GM23338 (cell line): ENCODE measurements around the gene SGSH. TPM values are rescaled to one million over a fixed set of nuclear protein-coding genes. Genes with fewer than 3 reads are reported as not detected.

Experiments used
- ATAC-seq: fragments of 200-7000 bp; cut with Tn5 transposase; 3 replicates; pipeline ENCODE4 v1.9.1; 2020
- DNase-seq: peaks from one replicate; pipeline ENCODE4 v3.0.0-alpha.2; 2015; ENCODE audit warnings: low spot score
- H2AFZ ChIP-seq: fragments of 200-600 bp; sonication (generic); 2 replicates; pipeline ENCODE4 v1.8.0; 2016; ENCODE audit warnings: antibody characterized with exemption, mild to moderate bottlenecking, moderate library complexity
- H3F3A ChIP-seq: fragments of 200-600 bp; sonication (generic); replicated peaks from 2 replicates; pipeline ENCODE4 v1.8.0; 2017; ENCODE audit warnings: antibody characterized with exemption, mixed run types, low read depth
- H3K27ac ChIP-seq: fragments of 200-600 bp; sonication (generic); 2 replicates; pipeline ENCODE4 v1.6.1; 2016; ENCODE audit warnings: low read depth
- H3K27me3 ChIP-seq: fragments of 200-600 bp; sonication (generic); 2 replicates; pipeline ENCODE4 v1.8.0; 2016; ENCODE audit warnings: mild to moderate bottlenecking, mixed run types, moderate library complexity; ENCODE audit not compliant: insufficient read depth
- H3K36me3 ChIP-seq: fragments of 200-600 bp; sonication (generic); 2 replicates; pipeline ENCODE4 v1.8.0; 2016; ENCODE audit warnings: mild to moderate bottlenecking; ENCODE audit not compliant: insufficient read depth
- H3K4me1 ChIP-seq: fragments of 200-600 bp; sonication (generic); 2 replicates; pipeline ENCODE4 v1.8.0; 2016; ENCODE audit warnings: mild to moderate bottlenecking, moderate library complexity; ENCODE audit not compliant: insufficient read depth
- H3K4me2 ChIP-seq: fragments of 200-600 bp; sonication (generic); 2 replicates; pipeline ENCODE4 v1.7.1; 2017; ENCODE audit warnings: mixed run types
- H3K4me3 ChIP-seq: fragments of 200-600 bp; sonication (generic); 2 replicates; pipeline ENCODE4 v1.6.1; 2016; ENCODE audit warnings: mixed run types
- H3K79me2 ChIP-seq: fragments of 200-600 bp; sonication (generic); replicated peaks from 2 replicates; pipeline ENCODE4 v1.8.0; 2017; ENCODE audit warnings: mild to moderate bottlenecking; ENCODE audit not compliant: insufficient read depth
- H3K9me2 ChIP-seq: fragments of 200-600 bp; sonication (generic); 2 replicates; pipeline ENCODE4 v1.8.0; 2017; ENCODE audit not compliant: insufficient read depth
- H4K20me1 ChIP-seq: fragments of 200-600 bp; sonication (generic); replicated peaks from 2 replicates; pipeline ENCODE4 v1.8.0; 2017; ENCODE audit warnings: mild to moderate bottlenecking; ENCODE audit not compliant: insufficient read depth
- H3K27ac Mint-ChIP-seq: 2 replicates; pipeline ENCODE4 v1.8.0; 2020; ENCODE audit warnings: inconsistent platforms, mild to moderate bottlenecking, moderate library complexity, mixed read lengths
- H3K27me3 Mint-ChIP-seq: 3 replicates; pipeline ENCODE4 v1.8.0; 2022; ENCODE audit warnings: low read depth, mild to moderate bottlenecking, moderate library complexity, mixed read lengths, inconsistent platforms; ENCODE audit not compliant: insufficient read depth, poor library complexity
- H3K36me3 Mint-ChIP-seq: 3 replicates; pipeline ENCODE4 v1.8.0; 2021; ENCODE audit warnings: low read depth, mild to moderate bottlenecking, inconsistent platforms, moderate library complexity, mixed read lengths
- H3K4me1 Mint-ChIP-seq: 3 replicates; pipeline ENCODE4 v1.8.0; 2020; ENCODE audit warnings: mild to moderate bottlenecking, inconsistent platforms, mixed read lengths
- H3K4me3 Mint-ChIP-seq: 3 replicates; pipeline ENCODE4 v1.8.0; 2021; ENCODE audit warnings: moderate library complexity, mild to moderate bottlenecking, inconsistent platforms, mixed read lengths
- H3K9me3 Mint-ChIP-seq: 3 replicates; pipeline ENCODE4 v1.8.0; 2020; ENCODE audit warnings: moderate library complexity, mild to moderate bottlenecking, inconsistent platforms, mixed read lengths
- EZH2 ChIP-seq: fragments of 200-600 bp; sonication (generic); IDR thresholded peaks from one replicate; pipeline ENCODE4 v1.8.0; 2017; ENCODE audit warnings: antibody characterized with exemption, mild to moderate bottlenecking, low read depth; ENCODE audit not compliant: unreplicated experiment
- JUNB ChIP-seq: IDR thresholded peaks from one replicate; pipeline ENCODE4 v1.6.1; 2016; ENCODE audit warnings: antibody characterized with exemption; ENCODE audit not compliant: unreplicated experiment
- STAT1 ChIP-seq: IDR thresholded peaks from one replicate; pipeline ENCODE4 v1.6.1; 2016; ENCODE audit warnings: antibody characterized with exemption; ENCODE audit not compliant: unreplicated experiment
- ZNF114 ChIP-seq: fragments of 250-450 bp; sonication (Bioruptor Pico); IDR thresholded peaks from 2 replicates; pipeline ENCODE4 v1.5.0; 2020; ENCODE audit warnings: mild to moderate bottlenecking, moderate library complexity
- ZNF331 ChIP-seq: fragments of 250-450 bp; sonication (Bioruptor Pico); IDR thresholded peaks from 2 replicates; pipeline ENCODE4 v1.5.0; 2020; ENCODE audit warnings: low read depth, mild to moderate bottlenecking, moderate library complexity
- polyA plus RNA-seq: library from polyadenylated mRNA; unstranded; fragments of >200 nt; fragmentation: Nextera tagmentation; extraction: Ambion mirVana; gene quantifications from 2 replicates; pipeline ENCODE4 v1.2.1, GENCODE V29; 2016
- total RNA-seq: library from RNA; depleted of rRNA; stranded (reverse); fragments of >200 nt; shearing (Covaris generic); gene quantifications from 2 replicates; pipeline ENCODE4 v1.2.3, GENCODE V29; 2014
- TF ChIP-seq, protein P1 (sequence below): IDR thresholded peaks from one replicate; pipeline ENCODE4 v1.6.1; 2018; ENCODE audit warnings: antibody characterized with exemption; ENCODE audit not compliant: unreplicated experiment
- TF ChIP-seq, protein P2 (sequence below): fragments of 250-450 bp; sonication (Bioruptor Pico); IDR thresholded peaks from 2 replicates; pipeline ENCODE4 v1.5.0; 2020; ENCODE audit warnings: mild to moderate bottlenecking, moderate library complexity
- TF ChIP-seq, protein P3 (sequence below), 2 experiments: fragments of 200-600 bp in 1 of 2; sonication (generic) in 1 of 2; conservative IDR thresholded peaks; 2 replicates each; pipeline versions ENCODE4 v1.5.1 to v1.6.1; 2016 to 2017; ENCODE audit warnings: antibody characterized with exemption in 2 of 2, low read depth in 2 of 2, mild to moderate bottlenecking in 2 of 2, moderate library complexity in 1 of 2

The SGSH gene
- total and polyA plus RNA-seq, 2 experiments from 2014 or later = 9.6 to 17.5 TPM

DNA sequence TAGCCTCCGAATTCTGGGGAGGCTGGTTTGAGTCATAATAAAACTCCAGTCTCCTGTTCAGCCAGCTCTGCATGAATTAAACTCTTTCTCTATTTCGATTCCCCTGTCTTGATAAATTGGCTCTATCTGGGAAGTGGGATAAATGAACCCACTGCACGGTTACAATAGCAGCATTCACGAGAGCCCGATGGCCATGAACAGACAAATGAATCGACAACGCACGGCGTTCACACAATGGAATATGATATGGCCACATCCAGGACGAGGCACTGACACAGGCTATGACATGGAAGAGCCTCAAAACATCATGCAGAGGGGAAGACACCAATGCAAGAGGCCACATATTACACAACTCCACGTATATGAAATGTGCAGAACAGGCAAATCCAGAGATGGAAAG is 55.9 kb downstream of the SGSH start:
- Mint-ChIP-seq H3K4me3 (no peak overlapping the region), H3K36me3 (no peaks in the 10 kb centered on the region), H3K9me3 (no peaks in the 10 kb centered on the region), H3K27ac (no peak overlapping the region), H3K4me1 (peaks cover 29% of the 10 kb centered on the region), H3K27me3 (peaks cover 23% of the 10 kb centered on the region)
- no peak overlapping the region for H2AFZ ChIP-seq
- peaks cover 12% of the 10 kb centered on the region; the same call in 1 of the 2 replicates for H3F3A ChIP-seq
- H3K4me3 ChIP-seq = no peak overlapping the region
- no peaks in the 10 kb centered on the region for H3K9me2 ChIP-seq
- H3K4me2 ChIP-seq = no peak overlapping the region
- no peaks in the 10 kb centered on the region for H4K20me1 ChIP-seq
- no peaks in the 10 kb centered on the region for H3K36me3 ChIP-seq
- DNase-seq (no peak), ATAC-seq (no peak)
- no peak overlapping the region for H3K27ac ChIP-seq
- TF ChIP-seq ZNF331 (CRISPR knock-in tag) (no peak), EZH2 (no peak), STAT1 (no peak), ZNF114 (CRISPR knock-in tag) (no peak), JUNB (no peak)
- TF ChIP-seq, protein P1, sequence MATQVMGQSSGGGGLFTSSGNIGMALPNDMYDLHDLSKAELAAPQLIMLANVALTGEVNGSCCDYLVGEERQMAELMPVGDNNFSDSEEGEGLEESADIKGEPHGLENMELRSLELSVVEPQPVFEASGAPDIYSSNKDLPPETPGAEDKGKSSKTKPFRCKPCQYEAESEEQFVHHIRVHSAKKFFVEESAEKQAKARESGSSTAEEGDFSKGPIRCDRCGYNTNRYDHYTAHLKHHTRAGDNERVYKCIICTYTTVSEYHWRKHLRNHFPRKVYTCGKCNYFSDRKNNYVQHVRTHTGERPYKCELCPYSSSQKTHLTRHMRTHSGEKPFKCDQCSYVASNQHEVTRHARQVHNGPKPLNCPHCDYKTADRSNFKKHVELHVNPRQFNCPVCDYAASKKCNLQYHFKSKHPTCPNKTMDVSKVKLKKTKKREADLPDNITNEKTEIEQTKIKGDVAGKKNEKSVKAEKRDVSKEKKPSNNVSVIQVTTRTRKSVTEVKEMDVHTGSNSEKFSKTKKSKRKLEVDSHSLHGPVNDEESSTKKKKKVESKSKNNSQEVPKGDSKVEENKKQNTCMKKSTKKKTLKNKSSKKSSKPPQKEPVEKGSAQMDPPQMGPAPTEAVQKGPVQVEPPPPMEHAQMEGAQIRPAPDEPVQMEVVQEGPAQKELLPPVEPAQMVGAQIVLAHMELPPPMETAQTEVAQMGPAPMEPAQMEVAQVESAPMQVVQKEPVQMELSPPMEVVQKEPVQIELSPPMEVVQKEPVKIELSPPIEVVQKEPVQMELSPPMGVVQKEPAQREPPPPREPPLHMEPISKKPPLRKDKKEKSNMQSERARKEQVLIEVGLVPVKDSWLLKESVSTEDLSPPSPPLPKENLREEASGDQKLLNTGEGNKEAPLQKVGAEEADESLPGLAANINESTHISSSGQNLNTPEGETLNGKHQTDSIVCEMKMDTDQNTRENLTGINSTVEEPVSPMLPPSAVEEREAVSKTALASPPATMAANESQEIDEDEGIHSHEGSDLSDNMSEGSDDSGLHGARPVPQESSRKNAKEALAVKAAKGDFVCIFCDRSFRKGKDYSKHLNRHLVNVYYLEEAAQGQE = no peak
- TF ChIP-seq, protein P2, sequence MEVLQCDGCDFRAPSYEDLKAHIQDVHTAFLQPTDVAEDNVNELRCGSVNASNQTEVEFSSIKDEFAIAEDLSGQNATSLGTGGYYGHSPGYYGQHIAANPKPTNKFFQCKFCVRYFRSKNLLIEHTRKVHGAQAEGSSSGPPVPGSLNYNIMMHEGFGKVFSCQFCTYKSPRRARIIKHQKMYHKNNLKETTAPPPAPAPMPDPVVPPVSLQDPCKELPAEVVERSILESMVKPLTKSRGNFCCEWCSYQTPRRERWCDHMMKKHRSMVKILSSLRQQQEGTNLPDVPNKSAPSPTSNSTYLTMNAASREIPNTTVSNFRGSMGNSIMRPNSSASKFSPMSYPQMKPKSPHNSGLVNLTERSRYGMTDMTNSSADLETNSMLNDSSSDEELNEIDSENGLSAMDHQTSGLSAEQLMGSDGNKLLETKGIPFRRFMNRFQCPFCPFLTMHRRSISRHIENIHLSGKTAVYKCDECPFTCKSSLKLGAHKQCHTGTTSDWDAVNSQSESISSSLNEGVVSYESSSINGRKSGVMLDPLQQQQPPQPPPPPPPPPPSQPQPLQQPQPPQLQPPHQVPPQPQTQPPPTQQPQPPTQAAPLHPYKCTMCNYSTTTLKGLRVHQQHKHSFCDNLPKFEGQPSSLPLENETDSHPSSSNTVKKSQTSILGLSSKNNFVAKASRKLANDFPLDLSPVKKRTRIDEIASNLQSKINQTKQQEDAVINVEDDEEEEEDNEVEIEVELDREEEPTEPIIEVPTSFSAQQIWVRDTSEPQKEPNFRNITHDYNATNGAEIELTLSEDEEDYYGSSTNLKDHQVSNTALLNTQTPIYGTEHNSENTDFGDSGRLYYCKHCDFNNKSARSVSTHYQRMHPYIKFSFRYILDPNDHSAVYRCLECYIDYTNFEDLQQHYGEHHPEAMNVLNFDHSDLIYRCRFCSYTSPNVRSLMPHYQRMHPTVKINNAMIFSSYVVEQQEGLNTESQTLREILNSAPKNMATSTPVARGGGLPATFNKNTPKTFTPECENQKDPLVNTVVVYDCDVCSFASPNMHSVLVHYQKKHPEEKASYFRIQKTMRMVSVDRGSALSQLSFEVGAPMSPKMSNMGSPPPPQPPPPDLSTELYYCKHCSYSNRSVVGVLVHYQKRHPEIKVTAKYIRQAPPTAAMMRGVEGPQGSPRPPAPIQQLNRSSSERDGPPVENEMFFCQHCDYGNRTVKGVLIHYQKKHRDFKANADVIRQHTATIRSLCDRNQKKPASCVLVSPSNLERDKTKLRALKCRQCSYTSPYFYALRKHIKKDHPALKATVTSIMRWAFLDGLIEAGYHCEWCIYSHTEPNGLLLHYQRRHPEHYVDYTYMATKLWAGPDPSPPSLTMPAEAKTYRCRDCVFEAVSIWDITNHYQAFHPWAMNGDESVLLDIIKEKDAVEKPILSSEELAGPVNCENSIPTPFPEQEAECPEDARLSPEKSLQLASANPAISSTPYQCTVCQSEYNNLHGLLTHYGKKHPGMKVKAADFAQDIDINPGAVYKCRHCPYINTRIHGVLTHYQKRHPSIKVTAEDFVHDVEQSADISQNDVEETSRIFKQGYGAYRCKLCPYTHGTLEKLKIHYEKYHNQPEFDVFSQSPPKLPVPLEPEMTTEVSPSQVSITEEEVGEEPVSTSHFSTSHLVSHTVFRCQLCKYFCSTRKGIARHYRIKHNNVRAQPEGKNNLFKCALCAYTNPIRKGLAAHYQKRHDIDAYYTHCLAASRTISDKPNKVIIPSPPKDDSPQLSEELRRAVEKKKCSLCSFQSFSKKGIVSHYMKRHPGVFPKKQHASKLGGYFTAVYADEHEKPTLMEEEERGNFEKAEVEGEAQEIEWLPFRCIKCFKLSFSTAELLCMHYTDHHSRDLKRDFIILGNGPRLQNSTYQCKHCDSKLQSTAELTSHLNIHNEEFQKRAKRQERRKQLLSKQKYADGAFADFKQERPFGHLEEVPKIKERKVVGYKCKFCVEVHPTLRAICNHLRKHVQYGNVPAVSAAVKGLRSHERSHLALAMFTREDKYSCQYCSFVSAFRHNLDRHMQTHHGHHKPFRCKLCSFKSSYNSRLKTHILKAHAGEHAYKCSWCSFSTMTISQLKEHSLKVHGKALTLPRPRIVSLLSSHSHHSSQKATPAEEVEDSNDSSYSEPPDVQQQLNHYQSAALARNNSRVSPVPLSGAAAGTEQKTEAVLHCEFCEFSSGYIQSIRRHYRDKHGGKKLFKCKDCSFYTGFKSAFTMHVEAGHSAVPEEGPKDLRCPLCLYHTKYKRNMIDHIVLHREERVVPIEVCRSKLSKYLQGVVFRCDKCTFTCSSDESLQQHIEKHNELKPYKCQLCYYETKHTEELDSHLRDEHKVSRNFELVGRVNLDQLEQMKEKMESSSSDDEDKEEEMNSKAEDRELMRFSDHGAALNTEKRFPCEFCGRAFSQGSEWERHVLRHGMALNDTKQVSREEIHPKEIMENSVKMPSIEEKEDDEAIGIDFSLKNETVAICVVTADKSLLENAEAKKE (CRISPR knock-in tag) = no peak
- TF ChIP-seq, protein P3, sequence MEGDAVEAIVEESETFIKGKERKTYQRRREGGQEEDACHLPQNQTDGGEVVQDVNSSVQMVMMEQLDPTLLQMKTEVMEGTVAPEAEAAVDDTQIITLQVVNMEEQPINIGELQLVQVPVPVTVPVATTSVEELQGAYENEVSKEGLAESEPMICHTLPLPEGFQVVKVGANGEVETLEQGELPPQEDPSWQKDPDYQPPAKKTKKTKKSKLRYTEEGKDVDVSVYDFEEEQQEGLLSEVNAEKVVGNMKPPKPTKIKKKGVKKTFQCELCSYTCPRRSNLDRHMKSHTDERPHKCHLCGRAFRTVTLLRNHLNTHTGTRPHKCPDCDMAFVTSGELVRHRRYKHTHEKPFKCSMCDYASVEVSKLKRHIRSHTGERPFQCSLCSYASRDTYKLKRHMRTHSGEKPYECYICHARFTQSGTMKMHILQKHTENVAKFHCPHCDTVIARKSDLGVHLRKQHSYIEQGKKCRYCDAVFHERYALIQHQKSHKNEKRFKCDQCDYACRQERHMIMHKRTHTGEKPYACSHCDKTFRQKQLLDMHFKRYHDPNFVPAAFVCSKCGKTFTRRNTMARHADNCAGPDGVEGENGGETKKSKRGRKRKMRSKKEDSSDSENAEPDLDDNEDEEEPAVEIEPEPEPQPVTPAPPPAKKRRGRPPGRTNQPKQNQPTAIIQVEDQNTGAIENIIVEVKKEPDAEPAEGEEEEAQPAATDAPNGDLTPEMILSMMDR (conservative IDR thresholded peaks at IDR 0.05; ENCODE audit: low read depth in 2 of 2) = no peak
- H3K79me2 ChIP-seq = no peaks in the 10 kb centered on the region
- H3K4me1 ChIP-seq = peaks cover 19% of the 10 kb centered on the region
- no peaks in the 10 kb centered on the region for H3K27me3 ChIP-seq
